Peyer's patch (tissue), 4 donors: ENCODE results near the gene NDUFS2.

Experiments
- POLR2A ChIP-seq, 2 donors: fragments of 450-650 bp; IDR thresholded peaks; one replicate each; pipeline ENCODE4 v1.5.1; 2017; ENCODE audit warnings: antibody characterized with exemption in 2 of 2, mild to moderate bottlenecking in 2 of 2, moderate library complexity in 2 of 2
- TF ChIP-seq, protein P1 (sequence below), 6 experiments: fragments of 450-650 bp in 4 of 6; fragments of 200-600 bp in 2 of 6; sonication (generic) in 1 of 6; IDR thresholded peaks; one replicate each; pipeline ENCODE4 v1.5.1; 2017 to 2019; ENCODE audit warnings: antibody characterized with exemption in 6 of 6, mild to moderate bottlenecking in 3 of 6, moderate library complexity in 1 of 6

GRCh38 chr1:161214369-161214768 lies 12.2 kb downstream of the NDUFS2 start:
- TF ChIP-seq, protein P1, sequence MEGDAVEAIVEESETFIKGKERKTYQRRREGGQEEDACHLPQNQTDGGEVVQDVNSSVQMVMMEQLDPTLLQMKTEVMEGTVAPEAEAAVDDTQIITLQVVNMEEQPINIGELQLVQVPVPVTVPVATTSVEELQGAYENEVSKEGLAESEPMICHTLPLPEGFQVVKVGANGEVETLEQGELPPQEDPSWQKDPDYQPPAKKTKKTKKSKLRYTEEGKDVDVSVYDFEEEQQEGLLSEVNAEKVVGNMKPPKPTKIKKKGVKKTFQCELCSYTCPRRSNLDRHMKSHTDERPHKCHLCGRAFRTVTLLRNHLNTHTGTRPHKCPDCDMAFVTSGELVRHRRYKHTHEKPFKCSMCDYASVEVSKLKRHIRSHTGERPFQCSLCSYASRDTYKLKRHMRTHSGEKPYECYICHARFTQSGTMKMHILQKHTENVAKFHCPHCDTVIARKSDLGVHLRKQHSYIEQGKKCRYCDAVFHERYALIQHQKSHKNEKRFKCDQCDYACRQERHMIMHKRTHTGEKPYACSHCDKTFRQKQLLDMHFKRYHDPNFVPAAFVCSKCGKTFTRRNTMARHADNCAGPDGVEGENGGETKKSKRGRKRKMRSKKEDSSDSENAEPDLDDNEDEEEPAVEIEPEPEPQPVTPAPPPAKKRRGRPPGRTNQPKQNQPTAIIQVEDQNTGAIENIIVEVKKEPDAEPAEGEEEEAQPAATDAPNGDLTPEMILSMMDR (IDR thresholded peaks at IDR 0.05): no peak
- no peak for TF ChIP-seq POLR2A (IDR thresholded peaks at IDR 0.05)
